Adipocyte (in vitro differentiated cells): ENCODE measurements around the gene C17orf50.

Experiments used
- DNase-seq: peaks from one replicate; pipeline ENCODE4 v3.0.0-alpha.2; 2015; ENCODE audit warnings: low read depth
- H3K27me3 ChIP-seq: replicated peaks from 2 replicates; pipeline ENCODE4 v1.7.0; 2013; ENCODE audit warnings: mild to moderate bottlenecking, low read length, moderate library complexity; ENCODE audit not compliant: control insufficient read depth, insufficient read depth
- H3K36me3 ChIP-seq: 2 replicates; pipeline ENCODE4 v1.7.0; 2013; ENCODE audit warnings: low read length, mild to moderate bottlenecking, moderate library complexity; ENCODE audit not compliant: control insufficient read depth, insufficient read depth, severe bottlenecking
- H3K4me1 ChIP-seq: 2 replicates; pipeline ENCODE4 v1.7.0; 2013; ENCODE audit warnings: mild to moderate bottlenecking, low read length, moderate library complexity; ENCODE audit not compliant: control insufficient read depth, insufficient read depth
- H3K4me3 ChIP-seq: 2 replicates; pipeline ENCODE4 v1.7.0; 2013; ENCODE audit warnings: mild to moderate bottlenecking, low read length, moderate library complexity
- H3K9ac ChIP-seq: 2 replicates; pipeline ENCODE4 v1.7.0; 2013; ENCODE audit warnings: mild to moderate bottlenecking, low read length, moderate library complexity
- H3K9me3 ChIP-seq: 2 replicates; pipeline ENCODE4 v1.7.0; 2013; ENCODE audit warnings: mild to moderate bottlenecking, low read length, moderate library complexity; ENCODE audit not compliant: control insufficient read depth

The C17orf50 gene

GRCh38 chr17:35791681-35792350 lies 31.1 kb downstream of the C17orf50 start:
- Histone ChIP-seq H3K9me3 (peaks cover 6% of the 10 kb centered on the region), H3K27me3 (peaks cover 48% of the 10 kb centered on the region), H3K36me3 (no peaks in the 10 kb centered on the region), H3K4me3 (no peak overlapping the region), H3K4me1 (peaks cover 49% of the 10 kb centered on the region), H3K9ac (no peak overlapping the region)
- DNase-seq, result no peak

- H3K4me1 ChIP-seq, result peaks cover 35% of the 10 kb centered on the region
- peak; percentile 47 for DNase-seq
- H3K4me3 ChIP-seq, result no peak overlapping the region
- peaks cover 6% of the 10 kb centered on the region for H3K9me3 ChIP-seq
- no peak overlapping the region for H3K9ac ChIP-seq
- no peaks in the 10 kb centered on the region for H3K36me3 ChIP-seq
- H3K27me3 ChIP-seq, result peaks cover 62% of the 10 kb centered on the region
Measured at GRCh38 chr17:35793257-35793656, 32.6 kb downstream of the C17orf50 start.

DNA sequence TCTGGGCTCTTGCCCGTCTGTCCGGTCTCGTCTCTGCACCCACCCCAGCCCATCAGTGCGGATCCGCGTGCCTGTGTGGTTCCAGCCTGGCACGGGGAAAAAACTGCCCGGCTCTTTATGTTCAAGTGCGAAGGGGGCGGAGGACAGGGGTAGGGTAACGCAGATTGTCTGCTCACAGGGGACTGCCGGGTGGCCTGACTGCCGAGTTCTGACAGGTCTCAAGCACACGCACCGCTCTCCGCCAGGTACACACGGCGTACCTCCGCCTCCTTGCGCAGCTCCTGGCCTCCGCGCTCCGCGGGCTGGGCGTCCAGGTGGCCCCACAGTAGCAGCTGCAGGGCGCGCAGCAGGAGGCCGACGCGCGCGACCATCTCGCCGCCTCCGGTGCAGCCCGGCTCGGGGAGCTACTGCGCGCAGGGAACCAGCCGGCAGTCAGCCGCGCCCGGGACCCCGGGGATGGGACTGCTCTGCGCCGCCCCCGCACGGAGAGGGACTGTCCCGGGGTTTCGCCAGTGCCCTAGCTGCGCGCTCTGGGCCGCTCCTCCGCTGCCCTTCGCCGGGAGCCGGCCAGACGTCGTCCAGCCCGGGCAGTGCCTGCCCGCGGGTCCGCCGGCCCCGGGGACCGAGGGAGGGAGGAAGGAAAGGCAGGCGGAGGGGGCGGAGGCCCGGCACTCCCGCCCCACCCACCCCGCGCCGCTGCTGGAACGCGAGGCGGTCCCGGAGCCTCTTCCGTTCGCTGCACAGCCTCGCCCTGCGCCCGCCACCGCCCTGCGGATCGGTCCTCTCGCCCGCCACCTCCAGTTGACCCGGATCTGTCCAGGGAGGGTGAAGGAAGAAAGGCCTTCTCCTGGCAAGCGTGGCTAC lies 34.6 kb downstream of the C17orf50 start, which contains the start of gene MMP28:
Gene MMP28 (minus strand): TSS at position 635 of the 864 bp plus-strand sequence. CDS start 264 bp downstream, at position 371.
- Histone ChIP-seq H3K27me3 (peaks cover 66% of the 10 kb centered on the region), H3K36me3 (no peaks in the 10 kb centered on the region), H3K9ac (peak within 1 kb of the TSS; percentile 13), H3K4me1 (peaks cover 27% of the 10 kb centered on the region), H3K9me3 (peaks cover 6% of the 10 kb centered on the region), H3K4me3 (peak within 1 kb of the TSS; percentile 68)
- peak; percentile 63 for DNase-seq

GRCh38 chr17:35795871-35796265 lies 35.2 kb downstream of the C17orf50 start:
- H3K36me3 ChIP-seq, result no peaks in the 10 kb centered on the region
- peaks cover 29% of the 10 kb centered on the region for H3K4me1 ChIP-seq
- no peak overlapping the region for H3K9ac ChIP-seq
- no peak for DNase-seq
- H3K9me3 ChIP-seq, result peaks cover 6% of the 10 kb centered on the region
- peak overlapping the region; percentile 68 for H3K4me3 ChIP-seq
- H3K27me3 ChIP-seq, result peaks cover 66% of the 10 kb centered on the region

DNA sequence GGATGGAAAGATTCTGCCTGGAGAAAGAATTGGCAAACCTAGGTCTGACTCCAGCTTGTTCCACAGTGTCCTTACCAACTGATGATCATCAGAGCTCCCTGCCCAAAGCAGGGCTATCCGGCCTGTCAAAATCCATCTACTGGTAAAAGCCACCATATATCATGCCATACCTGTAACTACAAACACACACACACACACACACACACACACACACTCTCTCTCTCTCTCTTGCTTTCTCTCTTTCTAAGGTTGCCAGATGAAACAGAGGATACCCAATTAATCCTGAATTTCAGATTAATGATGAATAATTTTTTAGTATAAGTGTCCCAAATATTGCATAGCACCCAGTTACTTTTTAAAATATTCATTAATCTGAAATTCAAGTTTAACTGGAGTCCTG lies 36.3 kb downstream of the C17orf50 start:
- Histone ChIP-seq H3K36me3 (no peaks in the 10 kb centered on the region), H3K9me3 (peaks cover 6% of the 10 kb centered on the region), H3K27me3 (peaks cover 68% of the 10 kb centered on the region), H3K4me3 (no peak overlapping the region), H3K4me1 (peaks cover 27% of the 10 kb centered on the region), H3K9ac (no peak overlapping the region)
- DNase-seq, result no peak

- Histone ChIP-seq H3K4me3 (no peak overlapping the region), H3K9me3 (peaks cover 1% of the 10 kb centered on the region), H3K27me3 (peaks cover 65% of the 10 kb centered on the region), H3K9ac (no peak overlapping the region), H3K36me3 (no peaks in the 10 kb centered on the region), H3K4me1 (peaks cover 23% of the 10 kb centered on the region)
- no peak for DNase-seq
Measured at GRCh38 chr17:35797370-35797769, 36.7 kb downstream of the C17orf50 start.

GRCh38 chr17:35797918-35798317 lies 37.2 kb downstream of the C17orf50 start:
- Histone ChIP-seq H3K4me1 (peaks cover 21% of the 10 kb centered on the region), H3K9me3 (no peaks in the 10 kb centered on the region), H3K4me3 (no peak overlapping the region), H3K36me3 (no peaks in the 10 kb centered on the region), H3K27me3 (peaks cover 59% of the 10 kb centered on the region), H3K9ac (no peak overlapping the region)
- DNase-seq, result no peak

- Histone ChIP-seq H3K9ac (no peak overlapping the region), H3K4me1 (peaks cover 9% of the 10 kb centered on the region), H3K9me3 (no peaks in the 10 kb centered on the region), H3K27me3 (peaks cover 43% of the 10 kb centered on the region), H3K4me3 (no peak overlapping the region), H3K36me3 (no peaks in the 10 kb centered on the region)
- DNase-seq, result peak; percentile 88
Measured at GRCh38 chr17:35799942-35800341, 39.3 kb downstream of the C17orf50 start.

GRCh38 chr17:35801583-35802224 lies 41.0 kb downstream of the C17orf50 start:
- DNase-seq, result no peak
- Histone ChIP-seq H3K4me3 (no peak overlapping the region), H3K9ac (no peak overlapping the region)

DNA sequence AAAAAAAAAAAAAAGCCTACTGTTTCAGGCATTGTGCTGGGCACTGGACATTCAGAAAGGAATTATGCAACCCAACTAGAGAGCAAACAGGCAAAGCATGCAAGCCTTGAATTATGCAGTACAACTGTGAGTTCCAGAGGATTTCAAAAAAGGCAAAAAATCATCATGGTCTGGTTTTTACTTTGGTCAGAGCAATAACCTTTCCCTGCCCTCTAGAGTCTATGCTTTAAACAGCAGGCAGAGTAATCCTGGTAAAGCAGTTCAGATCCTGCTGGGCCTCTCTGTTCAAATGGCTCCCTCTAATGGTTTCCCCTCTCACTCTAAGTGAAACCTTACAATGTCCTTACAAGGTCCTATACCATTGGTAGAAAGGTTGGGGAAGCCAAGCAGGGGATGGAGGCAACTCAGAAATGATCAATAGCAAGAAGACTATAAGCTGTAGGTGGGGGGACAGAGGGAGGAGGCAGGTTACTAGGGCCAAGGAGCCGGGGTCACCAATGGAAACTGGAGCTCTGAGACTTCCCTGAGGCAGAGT lies 44.0 kb downstream of the C17orf50 start:
- peaks cover 9% of the 10 kb centered on the region for H3K27me3 ChIP-seq
- no peaks in the 10 kb centered on the region for H3K36me3 ChIP-seq
- H3K9me3 ChIP-seq, result no peaks in the 10 kb centered on the region
- H3K4me1 ChIP-seq, result peaks cover 23% of the 10 kb centered on the region
- peak; percentile 98 for DNase-seq
- no peak overlapping the region for H3K9ac ChIP-seq
- H3K4me3 ChIP-seq, result no peak overlapping the region

More at GRCh38 chr17:35801583-35802224, 41.0 kb downstream of the C17orf50 start:
- Histone ChIP-seq H3K36me3 (no peaks in the 10 kb centered on the region), H3K9me3 (no peaks in the 10 kb centered on the region), H3K4me1 (peaks cover 6% of the 10 kb centered on the region), H3K27me3 (peaks cover 28% of the 10 kb centered on the region)
